NCI-H524 (cell line): ENCODE data around the gene KREMEN1.

Experiments
- DNase-seq, 2 experiments: peaks; one replicate each; lab custom pipeline; 2025; lab: John Stamatoyannopoulos, UW

Gene KREMEN1

DNA sequence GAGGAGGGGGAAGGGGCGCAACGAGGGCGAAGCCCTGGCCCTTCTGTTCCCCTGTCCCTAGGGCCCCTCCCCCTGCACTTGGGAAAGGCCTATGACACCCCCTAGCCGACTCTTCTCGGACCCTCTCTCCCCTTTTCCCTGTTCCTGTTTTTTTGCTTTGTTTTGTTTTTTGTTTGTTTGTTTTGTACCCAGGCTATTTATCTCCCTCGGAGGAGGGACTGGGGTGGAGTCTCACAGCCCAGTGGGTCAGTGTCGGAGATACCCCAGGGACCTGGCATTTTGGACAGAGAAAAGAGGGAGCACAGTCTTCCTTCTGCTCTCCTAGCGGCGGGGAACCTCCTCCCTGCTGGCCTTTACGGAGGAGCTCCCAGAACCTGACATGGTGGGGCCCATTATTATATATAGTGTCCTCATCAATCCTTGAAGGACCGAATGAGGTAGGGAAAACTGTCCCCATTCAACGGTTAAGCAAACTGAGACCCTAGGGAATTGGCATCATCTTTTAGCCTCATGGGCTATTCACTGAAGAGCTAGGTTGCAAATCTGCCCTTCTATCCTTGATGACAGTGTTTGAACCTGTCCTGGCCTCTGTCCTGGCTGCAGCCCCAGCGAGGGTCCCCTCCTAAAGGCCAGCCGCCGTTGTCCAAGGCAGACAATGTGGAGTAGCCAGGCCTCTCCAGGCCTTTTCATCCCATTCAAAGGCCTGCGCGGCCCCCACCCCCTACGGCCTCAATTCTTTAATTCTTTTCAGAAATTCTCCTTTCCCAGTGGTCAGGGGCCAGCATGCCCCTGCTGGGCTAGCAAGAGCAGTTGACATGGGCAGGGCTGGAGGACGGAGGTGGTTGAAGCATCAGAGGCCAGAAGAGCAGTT is 133.8 kb downstream of the KREMEN1 start:
- DNase-seq = peak in 1 of 2 experiments; percentile 41

DNA sequence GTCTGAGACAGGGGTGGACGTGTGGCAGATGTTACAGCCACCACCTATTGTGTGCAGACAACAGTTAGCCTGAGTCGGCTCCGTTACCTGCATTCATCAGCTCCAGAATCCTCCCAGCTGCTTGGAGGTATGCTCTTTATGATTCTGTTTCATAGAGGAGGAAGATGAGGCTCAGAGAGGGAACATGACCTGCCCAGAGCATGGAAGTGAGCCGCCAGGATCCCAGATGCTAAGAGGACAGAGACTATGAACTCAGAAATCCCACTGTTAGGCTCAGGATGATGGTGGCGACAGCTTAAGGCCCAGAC is 134.4 kb downstream of the KREMEN1 start:
- DNase-seq = no peak

DNA sequence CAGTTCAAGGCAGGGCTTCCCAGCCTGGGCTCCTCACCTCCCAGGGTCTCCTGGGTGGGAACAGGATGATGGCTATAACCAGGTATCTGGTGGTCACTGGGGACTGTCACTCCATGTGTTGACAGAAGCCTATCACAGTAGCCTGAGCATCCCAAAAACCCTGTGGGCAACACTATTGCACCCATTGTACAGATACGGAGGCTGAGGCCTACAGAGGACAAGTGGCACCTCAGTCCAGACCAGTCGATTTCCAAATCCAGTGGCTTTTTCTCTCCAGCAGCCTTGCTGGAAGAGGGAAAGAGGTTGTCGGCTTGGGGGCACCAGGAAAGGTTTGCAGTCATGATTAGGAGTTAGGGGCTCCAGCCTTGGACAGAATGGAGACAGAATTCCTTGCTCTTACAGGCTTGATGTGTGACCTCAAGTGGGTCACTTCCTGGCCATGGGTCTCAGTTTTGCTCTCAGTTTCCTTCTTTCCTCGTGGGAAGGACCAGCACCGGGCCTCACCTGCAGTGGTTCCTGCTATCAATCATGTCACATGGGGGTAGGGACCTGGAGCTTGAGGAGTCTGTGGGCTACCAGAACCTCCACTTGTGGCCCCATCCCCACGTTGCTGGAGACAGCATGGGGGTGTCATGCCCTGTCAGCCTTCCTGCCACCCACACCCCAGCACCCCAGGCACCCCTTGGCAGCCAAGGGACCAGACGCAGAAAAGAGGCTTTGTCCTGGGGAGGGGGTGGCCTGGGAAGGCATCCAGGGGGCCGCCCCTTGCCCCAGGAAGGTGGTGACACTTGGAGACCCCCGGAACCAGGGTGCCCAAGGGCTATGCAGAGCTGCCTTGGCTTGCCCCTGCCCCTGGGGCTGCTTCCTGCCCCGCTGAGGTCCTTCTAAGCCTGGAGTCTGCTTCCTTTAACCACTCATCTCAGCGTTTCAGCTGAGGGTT is 135.0 kb downstream of the KREMEN1 start:
- DNase-seq = no peak

DNA sequence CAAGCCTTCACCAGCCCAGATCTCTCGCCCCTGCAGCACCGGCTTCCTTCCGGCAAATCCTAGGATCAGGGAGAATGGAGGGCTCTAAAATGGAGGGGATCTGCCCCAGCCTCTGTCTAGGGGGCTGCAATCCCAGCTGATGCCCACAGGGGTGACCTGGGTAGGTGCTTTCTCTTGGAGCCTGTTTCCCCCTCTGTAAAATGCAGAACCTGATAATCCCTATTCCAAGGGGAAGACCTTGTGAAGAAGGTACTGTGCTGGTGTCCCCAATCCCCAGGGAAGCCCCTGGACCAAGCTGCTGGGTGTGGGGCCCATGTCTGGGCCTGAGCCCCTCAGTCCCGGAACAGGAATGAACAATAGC is 135.6 kb downstream of the KREMEN1 start:
- no peak for DNase-seq

DNA sequence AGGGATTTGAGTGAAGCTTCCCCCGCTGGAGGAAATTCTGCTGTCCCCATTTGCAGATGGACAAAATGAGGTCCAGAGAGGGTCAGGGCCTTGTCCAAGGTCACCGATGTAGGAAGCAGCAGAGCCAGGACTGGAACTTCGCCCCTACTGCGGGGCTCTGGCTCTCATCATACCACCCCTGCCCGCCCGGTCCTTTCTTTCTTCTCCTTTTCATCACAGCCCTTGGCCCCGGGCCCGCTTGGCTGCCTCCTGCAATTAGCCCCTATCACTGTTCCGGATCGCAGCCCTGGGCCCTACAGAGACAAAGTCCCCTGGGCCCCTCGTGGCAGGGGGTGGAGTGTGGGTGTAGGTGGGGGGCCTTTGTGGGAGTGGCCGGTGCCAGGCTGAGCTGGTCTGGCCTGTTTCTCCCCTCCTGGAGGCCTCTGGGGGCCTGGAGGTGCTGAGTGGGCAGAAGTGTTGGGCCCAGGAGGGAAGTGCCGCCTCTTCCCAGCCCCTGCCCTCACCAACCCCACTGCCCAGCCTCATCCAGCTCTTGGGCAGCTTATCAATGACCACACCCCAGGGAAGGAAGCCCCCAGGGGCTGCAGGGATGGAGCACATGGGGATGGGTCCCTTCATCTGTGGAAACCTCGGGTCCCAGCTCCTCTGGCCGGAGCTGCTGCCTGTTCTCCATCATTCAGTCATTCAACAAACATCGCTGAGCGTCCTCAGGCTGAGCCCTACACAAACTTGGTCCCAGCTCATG is 136.2 kb downstream of the KREMEN1 start:
- DNase-seq = no peak

GRCh38 chr22:29209624-29209929 is 136.7 kb downstream of the KREMEN1 start:
- no peak for DNase-seq

DNA sequence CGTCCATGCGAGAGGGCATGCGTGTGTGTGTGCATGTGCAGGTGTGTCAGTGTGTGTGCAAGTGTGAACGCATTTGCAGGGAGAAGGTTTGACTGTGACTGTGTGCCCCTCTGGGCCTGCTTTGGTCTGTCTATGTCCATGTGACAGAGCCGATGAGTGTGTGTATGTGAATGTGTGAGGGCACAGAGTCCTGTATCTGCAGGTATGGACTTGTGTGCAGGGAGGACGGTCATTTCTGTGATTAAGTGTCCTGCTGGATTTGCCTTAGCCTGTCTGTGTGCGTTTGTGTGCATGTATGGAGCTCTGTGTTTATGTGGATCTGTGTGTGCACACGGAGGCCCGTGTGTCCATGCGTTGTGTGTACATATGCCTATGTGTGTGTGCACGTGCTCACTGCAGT is 138.2 kb downstream of the KREMEN1 start:
- no peak for DNase-seq

DNA sequence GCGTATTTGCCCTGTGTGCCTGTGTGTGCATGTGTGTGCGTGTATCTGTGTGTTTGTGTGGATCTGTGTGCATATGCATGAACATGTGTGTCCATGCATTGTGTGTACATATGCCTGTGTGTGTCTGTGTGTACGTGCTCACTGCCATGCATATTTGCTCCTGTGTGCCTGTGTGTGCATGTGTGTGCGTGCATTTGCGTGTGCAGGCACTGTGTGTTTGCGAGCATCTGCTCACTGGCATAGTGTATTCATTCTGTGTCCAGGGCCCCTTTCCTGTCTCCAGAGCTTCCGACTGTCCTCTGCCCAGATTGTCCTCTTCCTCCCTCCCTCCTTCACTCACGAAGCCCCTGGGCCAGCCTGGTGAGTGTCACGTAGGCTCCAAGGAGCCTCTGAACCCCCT is 138.6 kb downstream of the KREMEN1 start:
- no peak for DNase-seq

GRCh38 chr22:29212743-29213142 is 139.9 kb downstream of the KREMEN1 start:
- no peak for DNase-seq

- DNase-seq = no peak
These were observed 140.7 kb downstream of the KREMEN1 start for GRCh38 chr22:29213493-29213892.

DNA sequence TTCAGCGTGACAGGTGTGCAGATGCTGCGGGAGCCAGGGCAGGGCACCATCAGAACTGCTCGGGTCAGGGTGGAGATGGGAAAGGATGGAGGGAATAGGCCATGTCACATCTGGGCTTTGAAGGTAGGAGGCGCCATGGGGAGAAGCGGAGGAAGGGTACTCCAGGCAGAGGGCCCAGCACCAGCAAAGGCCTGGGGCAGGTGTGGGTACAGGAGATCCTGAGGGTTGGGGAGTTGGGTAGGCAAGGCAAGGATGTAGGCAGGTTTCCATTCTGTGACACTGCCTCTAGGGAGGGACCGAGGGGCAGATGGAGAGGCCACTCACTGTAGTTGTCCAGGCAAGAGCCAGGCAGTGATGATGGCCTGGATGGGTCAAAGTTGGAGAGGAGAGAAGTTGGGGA is 141.4 kb downstream of the KREMEN1 start:
- no peak for DNase-seq

- no peak for DNase-seq
These were observed 142.4 kb downstream of the KREMEN1 start for GRCh38 chr22:29215012-29215860.

GRCh38 chr22:29216011-29216872 is 143.4 kb downstream of the KREMEN1 start:
- DNase-seq = no peak

DNA sequence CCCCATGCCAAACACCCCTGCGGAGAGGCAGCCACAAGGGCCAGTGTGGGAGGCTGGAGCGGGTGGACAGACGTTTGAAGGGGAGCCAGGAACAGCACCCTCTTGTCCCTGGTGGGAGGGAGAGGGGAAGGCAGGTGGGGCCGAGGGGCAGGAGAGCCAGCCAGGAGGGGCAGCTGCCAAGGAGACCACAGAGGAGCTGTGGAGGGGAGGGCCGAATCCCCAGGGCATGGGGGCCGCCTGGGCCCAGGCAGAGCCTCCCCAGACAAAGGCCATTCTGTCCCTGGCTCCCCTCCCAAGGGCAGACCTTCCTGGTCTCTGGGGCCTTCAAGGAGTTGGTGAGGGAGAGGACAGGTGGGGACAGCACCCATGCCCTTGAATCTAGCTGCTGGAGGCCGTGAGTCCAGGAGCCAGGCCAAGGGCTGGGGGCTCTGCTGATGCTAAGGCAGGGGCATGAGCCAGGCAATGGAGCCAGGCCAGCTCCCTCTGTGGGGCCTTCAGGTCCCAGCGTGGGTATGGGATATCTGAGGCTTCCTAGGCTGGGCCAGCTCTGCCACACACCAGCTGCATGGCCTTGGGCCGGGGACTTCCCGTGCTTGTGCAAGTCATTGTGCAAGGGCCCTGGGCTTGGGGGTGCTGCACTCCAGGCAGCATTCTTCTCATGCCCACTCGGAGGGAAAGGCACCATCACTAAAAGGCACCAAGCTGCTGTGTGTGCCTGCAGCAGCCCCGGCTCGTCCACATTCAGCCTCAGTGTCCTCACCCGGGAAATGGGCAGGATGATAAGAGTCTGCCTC is 144.2 kb downstream of the KREMEN1 start:
- DNase-seq = no peak
